NCI-H460 (cell line): Measurements from ENCODE around the gene SLC5A3. TPM values are rescaled to one million over a fixed set of nuclear protein-coding genes. Genes with fewer than 3 reads are reported as not detected.

Experiments used
- DNase-seq: peaks from one replicate; pipeline ENCODE4 v3.0.0-alpha.2; 2016; ENCODE audit warnings: low read depth; ENCODE audit errors: extremely low read depth
- total RNA-seq: library from RNA; depleted of rRNA; stranded (reverse); fragments of >200 nt; shearing (Covaris generic); gene quantifications from 2 replicates; pipeline ENCODE4 v1.2.3, GENCODE V29; 2014

SLC5A3 gene
- total RNA-seq, 1 experiment from 2014 or later, result 8.5 TPM

GRCh38 chr21:34065027-34065426 lies 8.4 kb upstream of the SLC5A3 start:
- no peak for DNase-seq

GRCh38 chr21:34071683-34072082 lies 1.7 kb upstream of the SLC5A3 start:
- no peak for DNase-seq

DNA sequence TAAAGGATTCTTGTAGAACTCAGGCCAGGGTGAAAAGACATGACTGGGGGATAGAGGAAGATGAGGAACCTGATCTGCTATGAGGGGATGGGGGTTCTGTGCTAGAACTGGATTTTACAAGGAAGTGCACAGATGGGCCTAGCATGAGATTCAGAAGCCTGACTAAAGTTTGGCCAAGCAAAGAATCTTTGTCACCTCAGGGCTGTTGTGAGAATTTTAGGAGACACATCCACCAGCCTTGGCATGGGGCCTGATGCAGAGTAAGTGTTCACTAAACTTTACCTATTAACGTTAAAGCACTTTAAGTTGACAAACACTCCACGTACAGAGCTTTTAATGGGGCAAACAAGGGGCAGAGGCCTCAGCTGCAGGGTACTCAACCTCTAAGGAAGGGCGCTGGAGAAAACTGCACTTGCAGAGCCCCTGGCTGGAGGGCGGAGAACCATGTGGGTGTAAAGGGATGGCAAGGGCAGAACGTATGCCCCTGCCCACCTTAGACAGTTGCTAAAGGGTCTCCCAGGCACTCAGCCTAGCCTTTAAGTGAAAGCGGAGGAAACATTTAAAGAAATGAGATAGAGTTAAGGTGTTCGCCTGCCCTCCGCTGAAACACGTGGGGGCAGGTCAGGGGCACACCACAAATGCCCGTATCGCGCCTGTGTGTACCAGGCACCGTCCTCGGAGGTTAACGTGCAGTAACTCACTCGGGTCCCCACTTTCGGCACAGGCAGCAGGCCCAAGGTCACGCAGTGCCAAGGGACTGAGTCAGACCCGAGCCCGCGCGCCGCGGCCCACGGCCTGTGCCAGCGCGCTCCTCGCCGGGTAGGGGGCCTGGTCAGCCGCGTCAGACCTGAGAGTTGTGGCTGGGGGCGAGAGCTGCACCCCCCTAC lies 990 bp upstream of the SLC5A3 start:
- no peak for DNase-seq

- peak; percentile 13 for DNase-seq
Measured at GRCh38 chr21:34073749-34074282, 438 bp downstream of the SLC5A3 start.

GRCh38 chr21:34074283-34075090 lies 1.1 kb downstream of the SLC5A3 start:
- DNase-seq, result no peak

- DNase-seq, result no peak
Measured at GRCh38 chr21:34075091-34075425, 1.7 kb downstream of the SLC5A3 start.

- no peak for DNase-seq
Measured at GRCh38 chr21:34075760-34076660, 2.6 kb downstream of the SLC5A3 start.

DNA sequence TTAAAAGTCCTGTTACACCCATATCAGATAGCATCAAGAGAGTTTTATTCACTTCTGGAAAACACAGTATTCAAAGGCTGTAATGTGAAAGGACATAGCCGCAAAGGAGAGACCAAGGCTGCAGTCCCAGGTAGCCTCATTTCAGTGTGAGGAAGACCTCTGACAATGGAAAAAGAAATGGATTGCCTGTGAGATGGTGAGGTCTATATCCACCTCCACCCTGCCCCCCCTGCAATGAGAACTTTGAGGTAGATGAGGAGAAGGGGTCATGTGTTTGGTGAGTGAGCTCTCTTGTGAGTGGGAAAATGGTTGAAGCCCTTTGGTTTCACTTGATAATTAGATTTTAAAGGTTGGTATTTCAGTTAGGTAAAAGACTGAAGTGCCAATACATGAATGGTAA lies 3.5 kb downstream of the SLC5A3 start:
- DNase-seq, result no peak

DNA sequence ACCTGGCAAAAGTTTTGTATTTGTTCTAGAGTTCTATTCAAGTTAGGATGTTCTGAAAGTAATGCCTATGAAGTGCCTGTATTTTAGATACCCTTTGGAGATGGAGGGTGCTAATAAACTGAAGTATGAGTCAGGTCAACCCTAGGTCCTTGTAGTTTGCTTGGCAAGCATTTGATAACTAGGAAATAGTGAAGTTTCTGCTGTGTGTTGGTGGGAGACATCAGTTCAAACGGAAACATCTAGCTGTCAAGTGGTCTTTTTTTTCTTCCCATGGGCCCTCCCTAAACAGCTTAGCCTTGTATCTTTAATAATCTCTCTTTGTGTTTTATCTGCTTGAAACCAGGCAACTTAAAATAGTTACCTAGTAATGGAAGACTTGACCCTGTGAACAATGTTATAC lies 4.5 kb downstream of the SLC5A3 start:
- no peak for DNase-seq

- no peak for DNase-seq
Measured at GRCh38 chr21:34078915-34079314, 5.5 kb downstream of the SLC5A3 start.

DNA sequence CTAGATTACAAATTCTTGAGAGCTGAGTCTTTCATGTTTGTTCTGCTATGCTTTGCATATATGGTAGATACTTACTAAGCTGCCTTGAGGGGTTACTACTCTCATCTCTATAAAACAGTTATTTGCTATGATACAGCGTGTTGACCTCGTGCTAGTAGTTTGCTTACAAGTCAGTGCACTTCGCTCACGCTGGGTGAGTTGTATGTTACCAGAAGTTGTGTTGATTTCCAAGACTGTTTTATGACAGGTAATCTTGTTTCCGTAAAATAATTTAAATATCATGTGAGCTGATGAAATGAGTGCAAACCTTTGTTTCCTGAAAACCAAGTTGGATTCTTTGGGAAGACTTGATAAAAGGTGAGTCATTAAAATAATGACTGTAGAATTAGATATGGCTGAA lies 7.3 kb downstream of the SLC5A3 start:
- DNase-seq, result no peak

DNA sequence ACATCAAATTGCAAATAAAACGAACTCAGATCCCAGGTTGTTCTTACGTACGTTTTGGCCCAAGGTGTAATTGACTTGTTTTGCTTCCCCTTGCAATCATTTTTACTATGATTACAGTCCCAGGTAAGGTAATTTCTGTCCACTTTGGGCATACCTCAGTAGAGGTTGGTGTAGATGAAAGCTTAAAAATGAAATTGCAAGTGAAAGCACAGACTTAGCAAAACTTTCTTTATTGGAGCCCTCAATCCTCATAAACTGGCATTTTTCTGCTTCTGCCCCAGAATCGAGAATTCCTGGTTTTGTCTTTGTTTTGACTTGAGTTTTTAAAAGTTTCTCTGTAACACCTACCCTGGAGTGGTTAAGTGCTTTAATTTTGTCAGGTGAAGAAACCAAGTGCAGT lies 9.4 kb downstream of the SLC5A3 start:
- no peak for DNase-seq

DNA sequence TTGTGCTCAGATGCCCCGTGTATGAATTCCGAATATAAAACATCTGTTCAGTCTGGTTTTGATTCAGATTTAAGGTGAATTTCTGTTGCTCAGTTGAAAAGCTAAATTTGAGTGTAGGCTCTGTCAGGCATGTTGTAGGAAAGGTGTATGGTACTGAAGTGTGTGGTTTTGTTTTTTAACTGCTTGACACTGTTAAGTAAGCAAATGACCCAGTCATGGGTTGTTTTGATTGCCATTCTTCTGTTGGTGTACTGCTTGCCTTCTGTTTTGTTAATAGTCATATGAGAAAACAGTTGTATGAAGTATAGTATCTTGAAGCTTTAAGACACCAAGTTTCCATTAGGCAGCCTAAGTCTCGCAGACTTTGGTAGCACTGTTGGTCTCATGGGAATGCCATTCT lies 10.0 kb downstream of the SLC5A3 start:
- no peak for DNase-seq

- DNase-seq, result no peak
Measured at GRCh38 chr21:34085129-34085528, 11.8 kb downstream of the SLC5A3 start.

GRCh38 chr21:34086887-34087306 lies 13.5 kb downstream of the SLC5A3 start:
- no peak for DNase-seq

DNA sequence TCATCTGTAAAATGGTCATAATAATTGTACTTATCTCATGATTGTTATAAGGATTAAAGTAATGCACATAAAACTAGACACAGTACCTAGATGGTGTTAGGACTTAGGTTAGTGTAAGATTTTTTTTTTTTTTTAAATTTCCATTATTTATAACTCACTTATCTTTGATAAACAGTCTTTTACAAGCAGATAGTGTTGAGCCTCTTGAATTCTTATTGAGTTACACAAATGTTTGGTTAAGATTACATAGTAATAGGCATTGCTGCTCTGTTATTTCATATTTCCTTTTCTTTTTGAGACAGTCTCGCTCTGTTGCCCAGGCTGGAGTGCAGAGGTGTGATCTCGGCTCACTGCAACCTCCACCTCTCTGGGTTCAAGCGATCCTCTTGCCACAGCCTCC lies 15.4 kb downstream of the SLC5A3 start:
- no peak for DNase-seq

DNA sequence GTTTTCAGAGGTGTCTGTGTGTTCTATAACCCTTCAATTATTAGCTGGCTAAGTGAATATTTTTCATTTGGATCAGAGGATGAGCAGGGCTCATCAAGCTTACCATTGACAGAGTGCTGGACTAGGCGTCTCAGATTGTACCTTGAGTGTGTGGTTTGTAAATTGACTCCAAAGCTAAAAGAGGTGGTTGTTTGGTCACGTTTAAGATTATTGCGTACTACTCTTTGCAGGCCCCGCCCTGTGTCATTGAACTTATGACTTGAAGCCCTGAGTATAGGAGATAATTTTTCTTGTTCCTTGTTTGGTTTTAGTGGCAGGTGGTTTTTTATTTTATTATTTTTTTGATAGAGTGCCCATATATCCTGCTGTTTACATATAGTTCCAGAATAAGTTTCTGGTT lies 17.7 kb downstream of the SLC5A3 start:
- DNase-seq, result no peak

DNA sequence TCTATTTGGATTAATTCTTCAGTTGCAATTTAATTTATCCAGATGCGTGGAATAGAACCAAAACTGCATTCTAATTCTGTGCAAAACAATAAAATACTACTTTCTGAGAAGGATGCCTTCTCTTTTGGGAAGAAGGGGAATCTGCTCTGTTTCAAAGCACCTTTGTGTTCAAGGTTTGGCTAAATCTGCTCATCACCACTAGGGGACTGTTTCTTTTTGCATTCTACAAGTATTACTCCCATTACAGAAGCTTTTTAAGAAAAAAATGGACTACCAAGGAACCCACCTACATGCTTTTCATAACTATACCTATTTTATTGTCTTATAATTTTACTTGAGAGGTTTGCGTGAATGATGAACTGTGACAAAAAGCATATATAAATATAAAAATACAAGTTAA lies 18.2 kb downstream of the SLC5A3 start:
- no peak for DNase-seq

DNA sequence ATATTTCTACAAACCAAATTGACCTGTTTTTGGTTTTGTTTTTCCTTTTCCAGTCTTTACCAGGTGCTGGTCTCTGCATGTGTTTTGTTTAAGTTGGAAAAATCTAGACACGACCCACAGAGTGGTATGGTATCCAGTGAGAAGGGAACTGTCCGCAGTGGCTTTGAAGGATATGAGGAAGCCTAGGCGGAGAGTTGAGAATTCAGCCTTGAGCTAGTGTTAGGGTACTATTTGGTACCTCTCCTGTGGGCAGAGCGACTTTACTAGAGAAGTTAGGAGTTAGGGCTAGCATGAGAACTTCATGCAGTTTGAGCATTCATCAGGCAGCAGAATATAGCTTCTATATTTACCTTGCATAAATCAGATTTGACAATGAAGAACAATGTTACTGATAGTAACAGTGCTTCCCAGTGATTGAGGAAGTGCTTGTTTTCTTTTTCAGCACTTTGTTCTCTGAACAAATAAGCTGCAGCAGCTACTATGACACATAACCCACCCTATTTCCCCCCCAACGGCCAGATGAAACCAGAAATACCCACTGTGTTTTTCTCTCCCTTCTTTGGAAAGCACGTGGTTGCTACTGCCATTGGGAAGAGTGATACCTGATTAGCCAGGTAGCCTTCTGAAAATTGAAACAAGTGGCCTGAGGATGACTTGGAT lies 19.0 kb downstream of the SLC5A3 start:
- DNase-seq, result no peak

DNA sequence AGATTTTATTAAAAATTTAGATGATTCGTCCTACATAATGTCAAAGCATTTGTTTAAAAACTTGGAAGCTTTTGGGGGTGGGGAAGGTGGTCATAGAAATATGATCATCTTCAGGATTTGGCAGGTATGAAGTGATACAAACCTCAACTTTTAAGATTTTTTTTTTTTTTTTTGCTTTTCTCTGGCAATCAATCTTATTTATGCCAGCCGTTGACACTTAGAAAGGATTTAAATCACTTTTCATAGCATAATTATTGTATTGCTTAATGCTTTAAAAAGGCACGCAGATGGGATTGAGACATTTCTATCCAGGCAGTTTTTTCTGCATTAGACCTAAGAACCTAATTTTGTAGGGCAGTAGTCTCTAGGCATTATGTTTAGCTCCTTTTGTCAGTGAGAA lies 19.7 kb downstream of the SLC5A3 start:
- no peak for DNase-seq
